Loucy (cell line): ENCODE measurements around the gene GUCY1A2.

ENCODE experiments used
- H2AFZ ChIP-seq: fragments of 200-600 bp; sonication (generic); 2 replicates; pipeline ENCODE4 v1.6.0; 2016; ENCODE audit warnings: antibody characterized with exemption, mild to moderate bottlenecking, low read length, moderate library complexity
- H3F3A ChIP-seq: fragments of 200-600 bp; 2 replicates; pipeline ENCODE4 v1.6.0; 2016; ENCODE audit warnings: antibody characterized with exemption, low read depth, mild to moderate bottlenecking
- H3K27me3 ChIP-seq: fragments of 200-600 bp; sonication (generic); 2 replicates; pipeline ENCODE4 v1.6.1; 2014; ENCODE audit warnings: low read length, mild to moderate bottlenecking; ENCODE audit not compliant: insufficient read depth, poor library complexity, severe bottlenecking
- H3K36me3 ChIP-seq: fragments of 200-600 bp; sonication (generic); 2 replicates; pipeline ENCODE4 v1.6.1; 2016; ENCODE audit warnings: low read length; ENCODE audit not compliant: insufficient read depth
- H3K4me1 ChIP-seq: fragments of 200-600 bp; sonication (generic); 2 replicates; pipeline ENCODE4 v1.5.1; 2014; ENCODE audit warnings: low read length, mild to moderate bottlenecking; ENCODE audit not compliant: insufficient read depth, poor library complexity, severe bottlenecking
- H3K4me2 ChIP-seq: fragments of 200-600 bp; sonication (generic); 2 replicates; pipeline ENCODE4 v1.6.0; 2014; ENCODE audit warnings: antibody characterized with exemption, low read length, low read depth, mild to moderate bottlenecking; ENCODE audit not compliant: poor library complexity, severe bottlenecking
- H3K4me3 ChIP-seq: fragments of 200-600 bp; sonication (generic); 2 replicates; pipeline ENCODE4 v1.5.1; 2014; ENCODE audit warnings: low read length, mild to moderate bottlenecking, mixed read lengths; ENCODE audit not compliant: poor library complexity, severe bottlenecking
- H3K79me2 ChIP-seq: fragments of 200-600 bp; sonication (generic); 2 replicates; pipeline ENCODE4 v1.6.1; 2014; ENCODE audit warnings: low read length; ENCODE audit not compliant: insufficient read depth
- H3K9ac ChIP-seq: fragments of 200-600 bp; sonication (generic); 2 replicates; pipeline ENCODE4 v1.6.0; 2014; ENCODE audit warnings: mild to moderate bottlenecking, low read depth, low read length, moderate library complexity; ENCODE audit not compliant: poor library complexity, severe bottlenecking
- H3K9me2 ChIP-seq: fragments of 200-600 bp; sonication (generic); replicated peaks from 2 replicates; pipeline ENCODE4 v1.6.1; 2016; ENCODE audit warnings: low read depth, low read length, mixed read lengths
- H3K9me3 ChIP-seq: fragments of 200-600 bp; sonication (generic); 2 replicates; pipeline ENCODE4 v1.6.1; 2014; ENCODE audit warnings: mild to moderate bottlenecking, antibody characterized with exemption, low read length, low read depth; ENCODE audit not compliant: insufficient read depth
- H4K20me1 ChIP-seq: fragments of 200-600 bp; sonication (generic); 2 replicates; pipeline ENCODE4 v1.6.0; 2014; ENCODE audit warnings: antibody characterized with exemption, low read length, mild to moderate bottlenecking; ENCODE audit not compliant: insufficient read depth, poor library complexity, severe bottlenecking
- EZH2phosphoT487 ChIP-seq: fragments of 200-600 bp; IDR thresholded peaks from 2 replicates; pipeline ENCODE4 v1.6.1; 2018; ENCODE audit warnings: antibody characterized with exemption, mild to moderate bottlenecking, moderate library complexity, borderline replicate concordance
- TF ChIP-seq, protein P1 (sequence below): fragments of 200-600 bp; sonication (generic); conservative IDR thresholded peaks from 2 replicates; pipeline ENCODE4 v1.5.1; 2014; ENCODE audit warnings: mild to moderate bottlenecking, antibody characterized with exemption, low read length

Gene GUCY1A2

DNA sequence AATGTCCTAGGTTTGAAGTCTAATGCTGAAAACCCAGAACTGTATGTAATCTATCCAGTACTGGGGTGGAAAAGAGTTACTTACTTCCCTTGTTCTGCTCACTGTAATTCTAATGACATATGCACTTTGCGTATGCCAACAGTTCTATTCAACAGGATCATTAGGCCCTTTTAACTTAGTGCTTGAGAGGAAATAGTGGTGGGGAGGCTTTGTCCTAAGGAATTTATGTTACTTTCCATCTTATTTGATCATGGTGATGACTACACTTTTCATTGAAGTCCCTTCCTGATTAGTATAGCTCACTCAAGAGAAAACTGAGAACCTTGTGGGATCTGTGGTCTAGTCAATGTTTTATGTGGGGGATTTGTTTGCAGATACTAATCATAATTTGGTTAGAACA lies 348.2 kb downstream of the GUCY1A2 start:
- Histone ChIP-seq H3K9me2 (0 out of 2 replicates have a peak, but pooled peaks cover 4% of the 10 kb centered on the region), H3K4me3 (no peak overlapping the region), H2AFZ (no peak overlapping the region), H3K4me1 (no peaks in the 10 kb centered on the region), H3K36me3 (no peaks in the 10 kb centered on the region), H3K4me2 (no peak overlapping the region), H3K27me3 (no peaks in the 10 kb centered on the region), H3K9me3 (no peaks in the 10 kb centered on the region), H3K9ac (no peak overlapping the region), H3F3A (no peaks in the 10 kb centered on the region), H3K79me2 (no peaks in the 10 kb centered on the region), H4K20me1 (no peaks in the 10 kb centered on the region)
- TF ChIP-seq, protein P1, sequence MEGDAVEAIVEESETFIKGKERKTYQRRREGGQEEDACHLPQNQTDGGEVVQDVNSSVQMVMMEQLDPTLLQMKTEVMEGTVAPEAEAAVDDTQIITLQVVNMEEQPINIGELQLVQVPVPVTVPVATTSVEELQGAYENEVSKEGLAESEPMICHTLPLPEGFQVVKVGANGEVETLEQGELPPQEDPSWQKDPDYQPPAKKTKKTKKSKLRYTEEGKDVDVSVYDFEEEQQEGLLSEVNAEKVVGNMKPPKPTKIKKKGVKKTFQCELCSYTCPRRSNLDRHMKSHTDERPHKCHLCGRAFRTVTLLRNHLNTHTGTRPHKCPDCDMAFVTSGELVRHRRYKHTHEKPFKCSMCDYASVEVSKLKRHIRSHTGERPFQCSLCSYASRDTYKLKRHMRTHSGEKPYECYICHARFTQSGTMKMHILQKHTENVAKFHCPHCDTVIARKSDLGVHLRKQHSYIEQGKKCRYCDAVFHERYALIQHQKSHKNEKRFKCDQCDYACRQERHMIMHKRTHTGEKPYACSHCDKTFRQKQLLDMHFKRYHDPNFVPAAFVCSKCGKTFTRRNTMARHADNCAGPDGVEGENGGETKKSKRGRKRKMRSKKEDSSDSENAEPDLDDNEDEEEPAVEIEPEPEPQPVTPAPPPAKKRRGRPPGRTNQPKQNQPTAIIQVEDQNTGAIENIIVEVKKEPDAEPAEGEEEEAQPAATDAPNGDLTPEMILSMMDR, result no peak
- TF ChIP-seq EZH2phosphoT487, result no peak

DNA sequence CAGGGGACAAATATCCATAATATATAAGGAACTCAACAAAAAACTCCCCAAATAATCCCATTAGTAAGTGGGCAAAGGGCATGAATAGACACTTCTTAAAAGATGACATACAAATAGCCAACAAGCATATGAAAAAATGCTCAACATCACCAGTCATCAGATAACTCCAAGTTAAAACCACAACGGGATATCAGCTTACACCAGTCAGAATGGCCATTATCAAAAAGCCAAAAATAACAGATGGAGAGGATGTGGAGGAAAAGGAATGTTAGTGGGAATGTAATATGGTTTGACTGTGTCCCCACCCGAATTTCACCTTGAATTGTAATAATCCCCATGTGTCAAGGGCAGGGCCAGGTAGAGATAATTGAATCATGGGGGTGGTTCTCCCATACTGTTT lies 350.1 kb downstream of the GUCY1A2 start:
- Histone ChIP-seq H3K4me2 (no peak overlapping the region), H3K4me1 (no peaks in the 10 kb centered on the region), H4K20me1 (no peaks in the 10 kb centered on the region), H3K27me3 (no peaks in the 10 kb centered on the region), H2AFZ (no peak overlapping the region), H3F3A (no peaks in the 10 kb centered on the region), H3K9ac (no peak overlapping the region), H3K36me3 (no peaks in the 10 kb centered on the region), H3K4me3 (no peak overlapping the region), H3K9me2 (0 out of 2 replicates have a peak, but pooled peaks cover 3% of the 10 kb centered on the region), H3K9me3 (no peaks in the 10 kb centered on the region), H3K79me2 (no peaks in the 10 kb centered on the region)
- TF ChIP-seq EZH2phosphoT487, result no peak
- TF ChIP-seq, protein P1, result no peak

DNA sequence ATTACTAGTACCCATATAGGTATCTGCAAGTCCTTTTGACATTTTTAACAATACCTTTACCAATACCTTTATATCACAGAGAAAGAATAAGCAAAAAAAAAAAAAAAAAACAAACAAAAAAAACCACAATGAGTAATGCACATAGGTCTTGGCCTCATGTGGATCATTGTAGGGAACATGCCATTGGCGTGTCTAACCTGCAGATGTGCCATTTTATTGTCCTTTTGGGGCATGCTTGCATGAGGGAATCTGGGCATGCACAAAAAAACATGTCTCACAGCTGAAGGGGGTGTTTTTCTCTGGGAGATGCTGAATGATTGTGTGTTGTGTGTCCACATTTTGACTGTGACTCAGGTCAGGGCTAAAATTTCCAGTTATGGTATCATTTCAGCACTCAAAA lies 361.6 kb downstream of the GUCY1A2 start:
- Histone ChIP-seq H3K79me2 (no peaks in the 10 kb centered on the region), H3K4me2 (no peak overlapping the region), H3K9ac (no peak overlapping the region), H3K4me1 (no peaks in the 10 kb centered on the region), H3K36me3 (no peaks in the 10 kb centered on the region), H3F3A (no peaks in the 10 kb centered on the region), H4K20me1 (no peaks in the 10 kb centered on the region), H3K4me3 (no peak overlapping the region), H3K27me3 (no peaks in the 10 kb centered on the region), H2AFZ (no peak overlapping the region), H3K9me2 (no peaks in the 10 kb centered on the region), H3K9me3 (no peaks in the 10 kb centered on the region)
- no peak for TF ChIP-seq EZH2phosphoT487
- TF ChIP-seq, protein P1, result no peak
